Measurements from ENCODE around the gene GH2.
"Not testable (repeated sequence)": the region's sequence is repeated elsewhere in the genome, so short reads cannot be mapped to it uniquely, and the experiment has no call there.

DNA sequence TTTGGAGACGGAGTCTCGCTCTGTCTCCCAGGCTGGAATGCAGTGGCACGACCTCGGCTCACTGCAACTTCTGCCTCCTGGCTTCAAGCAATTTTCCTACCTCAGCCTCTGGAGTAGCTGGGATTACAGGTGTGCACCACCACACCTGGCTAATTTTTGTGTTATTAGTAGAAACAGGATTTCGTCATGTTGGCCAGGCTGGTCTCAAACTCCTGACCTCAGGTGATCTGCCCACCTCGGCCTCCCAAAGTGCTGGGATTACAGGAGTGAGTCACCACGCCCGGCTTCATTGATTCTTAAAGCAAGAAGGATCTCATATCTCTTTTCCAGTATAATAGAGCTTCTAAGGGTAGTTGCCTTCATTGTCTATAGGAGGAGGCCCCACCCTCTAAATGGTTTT is 23.1 kb upstream of the GH2 start:
- TF ChIP-seq, protein P1, sequence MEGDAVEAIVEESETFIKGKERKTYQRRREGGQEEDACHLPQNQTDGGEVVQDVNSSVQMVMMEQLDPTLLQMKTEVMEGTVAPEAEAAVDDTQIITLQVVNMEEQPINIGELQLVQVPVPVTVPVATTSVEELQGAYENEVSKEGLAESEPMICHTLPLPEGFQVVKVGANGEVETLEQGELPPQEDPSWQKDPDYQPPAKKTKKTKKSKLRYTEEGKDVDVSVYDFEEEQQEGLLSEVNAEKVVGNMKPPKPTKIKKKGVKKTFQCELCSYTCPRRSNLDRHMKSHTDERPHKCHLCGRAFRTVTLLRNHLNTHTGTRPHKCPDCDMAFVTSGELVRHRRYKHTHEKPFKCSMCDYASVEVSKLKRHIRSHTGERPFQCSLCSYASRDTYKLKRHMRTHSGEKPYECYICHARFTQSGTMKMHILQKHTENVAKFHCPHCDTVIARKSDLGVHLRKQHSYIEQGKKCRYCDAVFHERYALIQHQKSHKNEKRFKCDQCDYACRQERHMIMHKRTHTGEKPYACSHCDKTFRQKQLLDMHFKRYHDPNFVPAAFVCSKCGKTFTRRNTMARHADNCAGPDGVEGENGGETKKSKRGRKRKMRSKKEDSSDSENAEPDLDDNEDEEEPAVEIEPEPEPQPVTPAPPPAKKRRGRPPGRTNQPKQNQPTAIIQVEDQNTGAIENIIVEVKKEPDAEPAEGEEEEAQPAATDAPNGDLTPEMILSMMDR (IDR thresholded peaks at IDR 0.05; ENCODE audit: low read length), result not testable (repeated sequence)
- TF ChIP-seq EZH2 (IDR thresholded peaks at IDR 0.05; ENCODE audit: borderline replicate concordance, low read length), result not testable (repeated sequence)

Measured in OCI-LY1 (cell line).